ENCODE data around the gene POLL.

POLL gene

DNA sequence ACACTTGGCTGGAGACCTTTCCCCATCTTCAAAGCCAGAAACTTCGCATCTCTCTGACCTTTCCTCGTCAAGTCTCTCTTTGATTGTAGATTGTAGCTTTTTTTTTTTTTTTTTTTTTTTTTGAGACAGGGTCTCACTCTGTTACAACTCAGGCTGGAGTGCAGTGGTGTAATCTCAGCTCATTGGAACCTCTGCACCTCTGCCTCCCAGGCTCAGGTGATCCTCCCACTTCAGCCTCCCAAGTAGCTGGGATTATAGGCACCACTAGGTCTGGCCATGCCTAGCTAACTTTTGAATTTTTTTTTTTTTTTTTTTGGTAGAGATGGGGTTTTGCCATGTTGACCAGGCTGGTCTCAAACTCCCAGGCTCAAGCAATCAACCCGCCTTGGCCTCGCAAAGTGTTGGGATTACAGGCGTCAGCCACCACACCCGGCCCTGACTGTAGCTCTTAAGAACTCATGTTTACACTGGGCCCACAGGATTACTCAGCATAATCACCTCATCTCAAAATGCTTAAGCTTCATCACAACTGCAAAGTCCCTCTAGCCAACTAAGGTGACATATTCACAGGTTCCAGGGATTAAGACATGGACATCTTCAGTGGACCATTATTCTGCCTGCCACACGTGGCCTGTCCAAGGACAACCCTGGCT lies 11.7 kb downstream of the POLL start:
- no peaks in the 10 kb centered on the region for H4K20me1 ChIP-seq (ENCODE audit: low read depth, low read length)

DNA sequence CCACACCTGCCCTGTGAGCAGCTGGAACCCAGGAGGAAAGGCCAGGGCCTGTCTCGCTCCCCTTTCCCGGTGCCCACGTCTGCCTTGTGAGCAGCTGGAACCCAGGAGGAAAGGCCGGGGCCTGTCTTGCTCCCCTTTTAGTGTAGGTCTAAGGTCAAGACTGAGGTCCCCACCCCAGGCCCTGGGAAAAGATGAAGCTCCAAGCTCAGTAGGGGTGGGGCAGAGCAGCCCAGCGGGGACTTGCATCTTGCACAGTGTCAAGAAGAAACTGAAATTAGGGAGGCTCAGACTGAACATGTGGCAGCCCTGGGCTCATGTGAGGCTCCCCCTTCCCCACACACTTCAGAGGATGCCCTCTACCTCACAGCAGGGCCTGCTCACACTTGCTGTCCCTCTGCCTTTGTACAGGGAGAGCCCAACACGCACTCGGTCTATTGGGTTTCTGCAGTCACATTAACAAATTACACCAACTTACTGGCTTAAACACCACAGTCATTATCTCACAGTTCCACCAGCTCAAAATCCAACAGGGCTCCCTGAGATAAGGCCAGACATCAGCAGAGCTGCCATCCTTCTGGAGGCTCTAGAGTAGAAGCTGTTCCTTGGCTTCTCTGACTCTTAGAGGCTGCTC lies 12.4 kb downstream of the POLL start:
- Histone ChIP-seq H3K9me2 (replicated peaks; ENCODE audit: insufficient read depth, low read length) (no peaks in the 10 kb centered on the region), H3K9me3 (ENCODE audit: insufficient read depth, low read length) (no peaks in the 10 kb centered on the region), H3K4me3 (ENCODE audit: insufficient read depth, low read length, poor library complexity, severe bottlenecking) (no peak overlapping the region), H3K36me3 (ENCODE audit: low read length) (no peaks in the 10 kb centered on the region), H3K4me2 (ENCODE audit: low read depth, low read length, poor library complexity, severe bottlenecking) (no peak overlapping the region), H4K20me1 (ENCODE audit: low read depth, low read length) (no peaks in the 10 kb centered on the region), H3K27ac (ENCODE audit: low read depth, low read length) (no peak overlapping the region), H3K79me2 (ENCODE audit: insufficient read depth, low read length) (no peaks in the 10 kb centered on the region), H2AFZ (ENCODE audit: low read depth, low read length, severe bottlenecking) (no peak overlapping the region), H3K27me3 (ENCODE audit: low read length) (no peaks in the 10 kb centered on the region), H3K9ac (ENCODE audit: low read length) (no peak overlapping the region), H3F3A (ENCODE audit: insufficient read depth) (no peaks in the 10 kb centered on the region)
- TF ChIP-seq, protein P1, sequence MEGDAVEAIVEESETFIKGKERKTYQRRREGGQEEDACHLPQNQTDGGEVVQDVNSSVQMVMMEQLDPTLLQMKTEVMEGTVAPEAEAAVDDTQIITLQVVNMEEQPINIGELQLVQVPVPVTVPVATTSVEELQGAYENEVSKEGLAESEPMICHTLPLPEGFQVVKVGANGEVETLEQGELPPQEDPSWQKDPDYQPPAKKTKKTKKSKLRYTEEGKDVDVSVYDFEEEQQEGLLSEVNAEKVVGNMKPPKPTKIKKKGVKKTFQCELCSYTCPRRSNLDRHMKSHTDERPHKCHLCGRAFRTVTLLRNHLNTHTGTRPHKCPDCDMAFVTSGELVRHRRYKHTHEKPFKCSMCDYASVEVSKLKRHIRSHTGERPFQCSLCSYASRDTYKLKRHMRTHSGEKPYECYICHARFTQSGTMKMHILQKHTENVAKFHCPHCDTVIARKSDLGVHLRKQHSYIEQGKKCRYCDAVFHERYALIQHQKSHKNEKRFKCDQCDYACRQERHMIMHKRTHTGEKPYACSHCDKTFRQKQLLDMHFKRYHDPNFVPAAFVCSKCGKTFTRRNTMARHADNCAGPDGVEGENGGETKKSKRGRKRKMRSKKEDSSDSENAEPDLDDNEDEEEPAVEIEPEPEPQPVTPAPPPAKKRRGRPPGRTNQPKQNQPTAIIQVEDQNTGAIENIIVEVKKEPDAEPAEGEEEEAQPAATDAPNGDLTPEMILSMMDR (IDR thresholded peaks at IDR 0.05; ENCODE audit: insufficient read depth, low read length, poor library complexity, severe bottlenecking): no peak
- no peak for TF ChIP-seq EZH2phosphoT487 (conservative IDR thresholded peaks at IDR 0.05; ENCODE audit: low read length)

More for the DNA sequence above, 11.7 kb downstream of the POLL start:
- no peaks in the 10 kb centered on the region for H3K36me3 ChIP-seq (ENCODE audit: low read length)
- H3K27ac ChIP-seq (ENCODE audit: low read depth, low read length): no peak overlapping the region
- H3K4me2 ChIP-seq (ENCODE audit: low read depth, low read length, poor library complexity, severe bottlenecking): no peak overlapping the region
- H2AFZ ChIP-seq (ENCODE audit: low read depth, low read length, severe bottlenecking): no peak overlapping the region
- H3K27me3 ChIP-seq (ENCODE audit: low read length): no peaks in the 10 kb centered on the region
- no peak overlapping the region for H3K9ac ChIP-seq (ENCODE audit: low read length)
- H3F3A ChIP-seq (ENCODE audit: insufficient read depth): no peaks in the 10 kb centered on the region
- no peak overlapping the region for H3K4me3 ChIP-seq (ENCODE audit: insufficient read depth, low read length, poor library complexity, severe bottlenecking)
- H3K9me3 ChIP-seq (ENCODE audit: insufficient read depth, low read length): no peaks in the 10 kb centered on the region
- no peak for TF ChIP-seq EZH2phosphoT487 (conservative IDR thresholded peaks at IDR 0.05; ENCODE audit: low read length)
- TF ChIP-seq, protein P1 (IDR thresholded peaks at IDR 0.05; ENCODE audit: insufficient read depth, low read length, poor library complexity, severe bottlenecking): no peak
- H3K9me2 ChIP-seq (replicated peaks; ENCODE audit: insufficient read depth, low read length): no peaks in the 10 kb centered on the region
- H3K79me2 ChIP-seq (ENCODE audit: insufficient read depth, low read length): no peaks in the 10 kb centered on the region

DNA sequence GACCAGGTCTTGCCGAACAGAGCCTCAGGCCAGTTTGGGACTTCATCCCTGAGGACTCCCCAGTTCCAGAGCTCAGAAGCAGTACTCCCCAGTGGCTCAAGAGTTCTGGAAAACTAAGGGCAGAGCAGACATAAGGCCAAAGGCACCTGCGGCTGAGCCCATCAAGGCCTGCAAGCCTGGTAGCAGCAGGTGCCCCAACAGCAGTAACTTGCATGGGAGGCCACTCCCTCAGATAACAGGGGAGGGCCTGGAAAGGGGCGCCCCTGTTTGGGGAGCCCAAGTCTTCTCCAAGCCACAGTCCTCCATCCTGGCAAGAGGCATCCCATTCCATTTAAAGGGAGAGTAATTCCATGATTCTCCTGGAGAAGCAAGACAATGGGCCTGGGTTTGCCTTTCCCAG lies 13.0 kb downstream of the POLL start:
- Histone ChIP-seq H3K36me3 (ENCODE audit: low read length) (no peaks in the 10 kb centered on the region), H3F3A (ENCODE audit: insufficient read depth) (no peaks in the 10 kb centered on the region), H3K79me2 (ENCODE audit: insufficient read depth, low read length) (no peaks in the 10 kb centered on the region), H3K9ac (ENCODE audit: low read length) (no peak overlapping the region), H3K4me2 (ENCODE audit: low read depth, low read length, poor library complexity, severe bottlenecking) (no peak overlapping the region), H3K27ac (ENCODE audit: low read depth, low read length) (no peak overlapping the region), H3K9me2 (replicated peaks; ENCODE audit: insufficient read depth, low read length) (no peaks in the 10 kb centered on the region), H4K20me1 (ENCODE audit: low read depth, low read length) (no peaks in the 10 kb centered on the region), H3K4me3 (ENCODE audit: insufficient read depth, low read length, poor library complexity, severe bottlenecking) (no peak overlapping the region), H3K9me3 (ENCODE audit: insufficient read depth, low read length) (no peaks in the 10 kb centered on the region), H3K27me3 (ENCODE audit: low read length) (no peaks in the 10 kb centered on the region), H2AFZ (ENCODE audit: low read depth, low read length, severe bottlenecking) (no peak overlapping the region)
- TF ChIP-seq EZH2phosphoT487 (conservative IDR thresholded peaks at IDR 0.05; ENCODE audit: low read length): no peak
- TF ChIP-seq, protein P1 (IDR thresholded peaks at IDR 0.05; ENCODE audit: insufficient read depth, low read length, poor library complexity, severe bottlenecking): no peak

Measured in SU-DHL-6 (cell line).